CD4-positive, CD25-positive, alpha-beta regulatory T cell (primary cell): ENCODE results near the gene TCHP. TPM values are rescaled to one million over a fixed set of nuclear protein-coding genes. Genes with fewer than 3 reads are reported as not detected.
"Not testable (repeated sequence)": the region's sequence is repeated elsewhere in the genome, so short reads cannot be mapped to it uniquely, and the experiment has no call there.

Experiments
- ATAC-seq, 2 donors: fragments of 150-1000 bp; cut with Tn5 transposase; one replicate each; pipeline ENCODE4 v1.10.0; 2021; ENCODE audit warnings: low read depth in 2 of 2, moderate number of reproducible peaks in 2 of 2, moderate library complexity in 1 of 2
- DNase-seq, 3 donors: peaks; one replicate each; pipeline versions ENCODE4 v3.0.0 to v3.0.0-alpha.2; 2012 to 2022; ENCODE audit warnings: mixed read lengths in 1 of 3
- H3K27ac ChIP-seq: one replicate; pipeline ENCODE4 v1.7.0; 2013; ENCODE audit warnings: mild to moderate bottlenecking, low read length; ENCODE audit not compliant: insufficient read depth, poor library complexity, severe bottlenecking
- H3K27me3 ChIP-seq: one replicate; pipeline ENCODE4 v1.7.0; 2013; ENCODE audit warnings: low read length; ENCODE audit not compliant: control insufficient read depth, insufficient read depth
- H3K36me3 ChIP-seq: one replicate; pipeline ENCODE4 v1.7.0; 2013; ENCODE audit warnings: mild to moderate bottlenecking, low read length, moderate library complexity; ENCODE audit not compliant: control insufficient read depth, insufficient read depth
- H3K4me1 ChIP-seq: 2 replicates; pipeline ENCODE4 v1.7.0; 2013; ENCODE audit warnings: mild to moderate bottlenecking, low read length; ENCODE audit not compliant: insufficient read depth, control insufficient read depth, poor library complexity, severe bottlenecking
- H3K4me3 ChIP-seq: one replicate; pipeline ENCODE4 v1.7.0; 2013; ENCODE audit warnings: low read depth, mild to moderate bottlenecking, low read length, moderate library complexity
- H3K9me3 ChIP-seq, 2 experiments: 1 replicate in 1 of 2; 2 replicates in 1 of 2; pipeline ENCODE4 v1.7.0; 2013; ENCODE audit warnings: low read length in 2 of 2, mild to moderate bottlenecking in 1 of 2, moderate library complexity in 1 of 2; ENCODE audit not compliant: control insufficient read depth in 2 of 2
- H3K27ac Mint-ChIP-seq, 3 donors: one replicate each; pipeline ENCODE4 v1.8.0; 2020 to 2022; ENCODE audit warnings: mild to moderate bottlenecking in 3 of 3, mixed read lengths in 3 of 3, moderate library complexity in 2 of 3
- H3K27me3 Mint-ChIP-seq: one replicate; pipeline ENCODE4 v1.8.0; 2022; ENCODE audit warnings: mild to moderate bottlenecking, mixed read lengths
- H3K36me3 Mint-ChIP-seq: one replicate; pipeline ENCODE4 v1.8.0; 2020; ENCODE audit warnings: mixed read lengths
- H3K4me1 Mint-ChIP-seq, 4 donors: one replicate each; pipeline ENCODE4 v1.8.0; 2020 to 2022; ENCODE audit warnings: mixed read lengths in 4 of 4, mild to moderate bottlenecking in 1 of 4
- H3K4me3 Mint-ChIP-seq, 4 donors: one replicate each; pipeline ENCODE4 v1.8.0; 2020 to 2022; ENCODE audit warnings: mild to moderate bottlenecking in 4 of 4, mixed read lengths in 4 of 4, moderate library complexity in 3 of 4
- H3K9me3 Mint-ChIP-seq, 7 donors: one replicate each; pipeline ENCODE4 v1.8.0; 2020 to 2022; ENCODE audit warnings: mixed read lengths in 7 of 7, mild to moderate bottlenecking in 3 of 7, moderate library complexity in 2 of 7
- polyA plus RNA-seq, 4 donors: library from polyadenylated mRNA; unstranded; fragments of 300-500 nt; fragmentation: Illumina TruSeq; gene quantifications; one replicate each; pipeline ENCODE4 v1.2.3, GENCODE V29; 2021
- total RNA-seq: library from RNA; stranded (reverse); gene quantifications from one replicate; pipeline ENCODE4 v1.2.3, GENCODE V29; 2022

Gene TCHP
- total and polyA plus RNA-seq, 5 donors from 2014 or later = 9.0 to 29.8 (median 10.2) TPM

- H3K4me3 ChIP-seq = peak overlapping the region; percentile 70
- peaks cover 0 to 1% (median 0%) of the 10 kb centered on the region in 7 donors for H3K9me3 Mint-ChIP-seq
- peaks cover 6 to 49% (median 28%) of the 10 kb centered on the region in 4 donors for H3K4me1 Mint-ChIP-seq
- H3K36me3 ChIP-seq = no peaks in the 10 kb centered on the region
- peaks cover 4% of the 10 kb centered on the region for H3K27me3 Mint-ChIP-seq
- H3K4me1 ChIP-seq = peaks cover 27% of the 10 kb centered on the region
- H3K9me3 ChIP-seq = no peaks in the 10 kb centered on the region
- no peaks in the 10 kb centered on the region for H3K36me3 Mint-ChIP-seq
- no peak for ATAC-seq
- H3K4me3 Mint-ChIP-seq = peak overlapping the region; percentile 85 to 94 (median 92)
- peak overlapping the region; percentile 57 to 98 (median 88) for H3K27ac Mint-ChIP-seq
- no peaks in the 10 kb centered on the region for H3K27me3 ChIP-seq
- DNase-seq = no peak
- peak overlapping the region; percentile 38 for H3K27ac ChIP-seq
These were observed 19.1 kb upstream of the TCHP start for GRCh38 chr12:109880938-109881337.

- no peaks in the 10 kb centered on the region for H3K27me3 ChIP-seq
- DNase-seq = no peak
- ATAC-seq = no peak
- H3K36me3 Mint-ChIP-seq = no peaks in the 10 kb centered on the region
- H3K27ac Mint-ChIP-seq = peak overlapping the region in 1 of 3 donors; percentile 5
- H3K4me1 Mint-ChIP-seq = peaks cover 6 to 40% (median 24%) of the 10 kb centered on the region in 4 donors
- peaks cover 0 to 1% (median 0%) of the 10 kb centered on the region in 7 donors for H3K9me3 Mint-ChIP-seq
- no peaks in the 10 kb centered on the region for H3K9me3 ChIP-seq
- H3K27ac ChIP-seq = no peak overlapping the region
- peak overlapping the region; percentile 84 to 94 (median 89) for H3K4me3 Mint-ChIP-seq
- H3K4me3 ChIP-seq = no peak overlapping the region
- no peaks in the 10 kb centered on the region for H3K36me3 ChIP-seq
- peaks cover 4% of the 10 kb centered on the region for H3K27me3 Mint-ChIP-seq
- H3K4me1 ChIP-seq = peaks cover 27% of the 10 kb centered on the region
These were observed 18.3 kb upstream of the TCHP start for GRCh38 chr12:109881752-109882151.

GRCh38 chr12:109883461-109883860 lies 16.6 kb upstream of the TCHP start:
- Histone ChIP-seq H3K27me3 (no peaks in the 10 kb centered on the region), H3K9me3 (no peaks in the 10 kb centered on the region), H3K27ac (no peak overlapping the region), H3K36me3 (no peaks in the 10 kb centered on the region), H3K4me3 (no peak overlapping the region), H3K4me1 (peaks cover 36% of the 10 kb centered on the region)
- DNase-seq = no peak
- Mint-ChIP-seq H3K9me3 (peaks cover 0 to 1% (median 0%) of the 10 kb centered on the region in 7 donors), H3K36me3 (no peaks in the 10 kb centered on the region), H3K4me1 (peaks cover 8 to 39% (median 29%) of the 10 kb centered on the region in 4 donors), H3K4me3 (peak overlapping the region in 1 of 4 donors; percentile 63), H3K27ac (no peak overlapping the region), H3K27me3 (peaks cover 4% of the 10 kb centered on the region)
- no peak for ATAC-seq

DNA sequence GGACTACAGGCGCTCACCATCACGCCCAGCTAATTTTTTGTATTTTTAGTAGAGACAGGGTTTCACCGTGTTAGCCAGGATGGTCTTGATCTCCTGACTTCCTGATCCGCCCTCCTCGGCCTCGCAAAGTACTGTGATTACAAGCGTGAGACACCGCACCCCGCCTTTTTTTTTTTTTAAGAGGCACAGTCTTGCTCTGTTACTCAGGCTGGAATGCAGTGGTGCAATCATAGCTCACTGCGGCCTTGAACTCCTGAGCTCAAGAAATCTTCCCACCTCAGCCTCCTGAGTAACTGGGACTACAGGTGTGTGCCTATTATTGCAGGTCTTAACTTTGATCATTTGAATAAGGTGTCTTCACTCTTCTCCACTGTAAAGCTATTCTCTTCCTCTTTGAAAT lies 14.5 kb upstream of the TCHP start:
- Histone ChIP-seq H3K27ac (no peak overlapping the region), H3K27me3 (no peaks in the 10 kb centered on the region), H3K9me3 (no peaks in the 10 kb centered on the region), H3K4me1 (peaks cover 32% of the 10 kb centered on the region), H3K36me3 (no peaks in the 10 kb centered on the region), H3K4me3 (no peak overlapping the region)
- Mint-ChIP-seq H3K27ac (no peak overlapping the region), H3K4me3 (no peak overlapping the region), H3K4me1 (peaks cover 12 to 38% (median 27%) of the 10 kb centered on the region in 4 donors), H3K9me3 (peaks cover 0 to 1% (median 0%) of the 10 kb centered on the region in 7 donors), H3K36me3 (no peaks in the 10 kb centered on the region), H3K27me3 (no peaks in the 10 kb centered on the region)
- ATAC-seq = no peak
- DNase-seq = no peak

GRCh38 chr12:109888179-109889020 lies 11.7 kb upstream of the TCHP start:
- Mint-ChIP-seq H3K27me3 (no peaks in the 10 kb centered on the region), H3K27ac (peak overlapping the region; percentile 97 to 99 (median 98)), H3K9me3 (peaks cover 0 to 1% (median 0%) of the 10 kb centered on the region in 7 donors), H3K36me3 (no peaks in the 10 kb centered on the region), H3K4me3 (peak overlapping the region; percentile 56 to 91 (median 84)), H3K4me1 (peaks cover 11 to 54% (median 35%) of the 10 kb centered on the region in 4 donors)
- peak in 2 of 3 donors; percentile 53 to 84 for DNase-seq
- peak; percentile 75 to 82 for ATAC-seq
- no peaks in the 10 kb centered on the region for H3K36me3 ChIP-seq
- peaks cover 38% of the 10 kb centered on the region for H3K4me1 ChIP-seq
- H3K9me3 ChIP-seq = no peaks in the 10 kb centered on the region
- H3K4me3 ChIP-seq = peak overlapping the region; percentile 78
- no peaks in the 10 kb centered on the region for H3K27me3 ChIP-seq
- peak overlapping the region; percentile 85 for H3K27ac ChIP-seq

DNA sequence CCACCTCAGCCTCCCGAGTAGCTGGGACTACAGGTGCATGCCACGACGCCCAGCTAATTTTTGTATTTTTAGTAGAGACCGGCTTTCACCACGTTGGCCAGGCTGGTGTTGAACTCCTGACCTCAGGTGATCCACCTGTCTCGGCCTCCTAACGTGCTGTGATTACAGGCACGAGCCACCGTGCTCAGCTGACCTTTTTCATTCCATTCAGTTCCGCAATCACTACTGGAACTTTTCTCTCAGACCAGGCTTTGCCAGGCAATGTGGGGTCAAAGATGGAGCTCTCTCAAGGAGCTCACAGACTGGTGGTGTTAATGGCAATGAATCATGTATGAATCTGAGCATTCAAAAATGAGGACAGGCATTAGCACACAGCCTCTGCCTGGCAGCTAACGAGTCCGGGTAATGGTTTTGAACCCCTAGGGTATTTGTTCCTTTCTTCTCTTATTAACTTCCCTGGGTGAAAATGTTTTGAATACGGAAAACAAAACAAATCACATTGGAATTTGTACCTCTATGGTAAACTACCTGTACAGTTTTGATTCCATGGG lies 9.4 kb upstream of the TCHP start:
- no peaks in the 10 kb centered on the region for H3K9me3 ChIP-seq
- ATAC-seq (no peak), DNase-seq (no peak)
- Mint-ChIP-seq H3K9me3 (no peaks in the 10 kb centered on the region), H3K36me3 (no peaks in the 10 kb centered on the region), H3K27ac (no peak overlapping the region), H3K4me3 (peak overlapping the region in 1 of 4 donors; percentile 33), H3K27me3 (no peaks in the 10 kb centered on the region), H3K4me1 (peaks cover 11 to 58% (median 36%) of the 10 kb centered on the region in 4 donors)
- H3K4me1 ChIP-seq = peaks cover 38% of the 10 kb centered on the region
- no peaks in the 10 kb centered on the region for H3K27me3 ChIP-seq
- no peaks in the 10 kb centered on the region for H3K36me3 ChIP-seq
- H3K27ac ChIP-seq = no peak overlapping the region
- H3K4me3 ChIP-seq = no peak overlapping the region

DNA sequence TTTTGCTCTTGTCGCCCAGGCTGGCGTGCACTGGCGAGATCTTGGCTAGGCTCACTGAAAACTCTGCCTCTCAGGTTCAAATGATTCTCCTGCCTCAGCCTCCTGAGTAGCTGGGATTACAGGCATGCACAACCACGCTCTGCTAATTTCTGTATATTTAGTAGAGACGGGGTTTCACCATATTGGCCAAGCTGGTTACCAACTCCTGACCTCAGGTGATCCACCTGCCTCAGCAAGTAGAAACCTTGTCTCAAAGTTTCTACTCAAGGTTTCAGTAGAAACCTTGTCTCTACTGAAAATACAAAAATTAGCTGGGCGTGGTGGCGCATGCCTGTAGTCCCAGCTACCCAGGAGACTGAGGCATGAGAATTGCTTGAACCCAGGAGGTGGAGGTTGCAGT lies 8.3 kb upstream of the TCHP start:
- Mint-ChIP-seq H3K4me3 (peak overlapping the region in 1 of 4 donors; percentile 58), H3K4me1 (peaks cover 11 to 58% (median 36%) of the 10 kb centered on the region in 4 donors), H3K27ac (peak overlapping the region in 2 of 3 donors; percentile 87 to 95)
- H3K36me3 ChIP-seq, H3K27ac ChIP-seq, H3K27me3 Mint-ChIP-seq, H3K9me3 Mint-ChIP-seq, H3K36me3 Mint-ChIP-seq, H3K9me3 ChIP-seq, H3K4me3 ChIP-seq, ATAC-seq, H3K27me3 ChIP-seq, DNase-seq: not testable (repeated sequence)
- H3K4me1 ChIP-seq = peaks cover 38% of the 10 kb centered on the region
